ENCODE measurements around the gene PRKACA.
A peak's percentile ranks its signal among the peaks of the same experiment; 100 is the strongest.

PRKACA gene

GRCh38 chr19:14114854-14115253 lies 2.7 kb downstream of the PRKACA start:
- TF ChIP-seq ZFX (IDR thresholded peaks at IDR 0.05) = no peak
- peak; percentile 72 for TF ChIP-seq CTCF (conservative IDR thresholded peaks at IDR 0.05)
- no peak overlapping the region for H3K27ac ChIP-seq

GRCh38 chr19:14114439-14114838 lies 3.1 kb downstream of the PRKACA start:
- no peak for TF ChIP-seq CTCF (conservative IDR thresholded peaks at IDR 0.05)
- TF ChIP-seq ZFX (IDR thresholded peaks at IDR 0.05) = no peak
- H3K27ac ChIP-seq = no peak overlapping the region

- TF ChIP-seq ZFX (IDR thresholded peaks at IDR 0.05) (no peak), CTCF (conservative IDR thresholded peaks at IDR 0.05) (0 out of 2 replicates have a peak, but pooled peaks have one; percentile 22)
- H3K27ac ChIP-seq = no peak overlapping the region
Measured at GRCh38 chr19:14113762-14114414, 3.7 kb downstream of the PRKACA start.

- no peak overlapping the region for H3K27ac ChIP-seq
- TF ChIP-seq ZFX (IDR thresholded peaks at IDR 0.05) = no peak
- TF ChIP-seq CTCF (conservative IDR thresholded peaks at IDR 0.05) = no peak
Measured at GRCh38 chr19:14112809-14113385, 4.7 kb downstream of the PRKACA start.

- H3K27ac ChIP-seq = no peak overlapping the region
- TF ChIP-seq CTCF (conservative IDR thresholded peaks at IDR 0.05) (no peak), ZFX (IDR thresholded peaks at IDR 0.05) (no peak)
Measured at GRCh38 chr19:14112051-14112808, 5.3 kb downstream of the PRKACA start.

GRCh38 chr19:14111486-14111885 lies 6.1 kb downstream of the PRKACA start:
- no peak for TF ChIP-seq CTCF (conservative IDR thresholded peaks at IDR 0.05)
- TF ChIP-seq ZFX (IDR thresholded peaks at IDR 0.05) = no peak
- H3K27ac ChIP-seq = no peak overlapping the region

- no peak overlapping the region for H3K27ac ChIP-seq
- TF ChIP-seq ZFX (IDR thresholded peaks at IDR 0.05) (no peak), CTCF (conservative IDR thresholded peaks at IDR 0.05) (no peak)
Measured at GRCh38 chr19:14110650-14111049, 6.9 kb downstream of the PRKACA start.

Data from C4-2B (cell line).